Loucy (cell line): Measurements from ENCODE around the gene NDUFA8.

Experiments
- H2AFZ ChIP-seq: fragments of 200-600 bp; sonication (generic); 2 replicates; pipeline ENCODE4 v1.6.0; 2016; ENCODE audit warnings: antibody characterized with exemption, mild to moderate bottlenecking, low read length, moderate library complexity
- H3F3A ChIP-seq: fragments of 200-600 bp; 2 replicates; pipeline ENCODE4 v1.6.0; 2016; ENCODE audit warnings: antibody characterized with exemption, low read depth, mild to moderate bottlenecking
- H3K27me3 ChIP-seq: fragments of 200-600 bp; sonication (generic); 2 replicates; pipeline ENCODE4 v1.6.1; 2014; ENCODE audit warnings: low read length, mild to moderate bottlenecking; ENCODE audit not compliant: insufficient read depth, poor library complexity, severe bottlenecking
- H3K36me3 ChIP-seq: fragments of 200-600 bp; sonication (generic); 2 replicates; pipeline ENCODE4 v1.6.1; 2016; ENCODE audit warnings: low read length; ENCODE audit not compliant: insufficient read depth
- H3K4me1 ChIP-seq: fragments of 200-600 bp; sonication (generic); 2 replicates; pipeline ENCODE4 v1.5.1; 2014; ENCODE audit warnings: low read length, mild to moderate bottlenecking; ENCODE audit not compliant: insufficient read depth, poor library complexity, severe bottlenecking
- H3K4me2 ChIP-seq: fragments of 200-600 bp; sonication (generic); 2 replicates; pipeline ENCODE4 v1.6.0; 2014; ENCODE audit warnings: antibody characterized with exemption, low read length, low read depth, mild to moderate bottlenecking; ENCODE audit not compliant: poor library complexity, severe bottlenecking
- H3K4me3 ChIP-seq: fragments of 200-600 bp; sonication (generic); 2 replicates; pipeline ENCODE4 v1.5.1; 2014; ENCODE audit warnings: low read length, mild to moderate bottlenecking, mixed read lengths; ENCODE audit not compliant: poor library complexity, severe bottlenecking
- H3K79me2 ChIP-seq: fragments of 200-600 bp; sonication (generic); 2 replicates; pipeline ENCODE4 v1.6.1; 2014; ENCODE audit warnings: low read length; ENCODE audit not compliant: insufficient read depth
- H3K9ac ChIP-seq: fragments of 200-600 bp; sonication (generic); 2 replicates; pipeline ENCODE4 v1.6.0; 2014; ENCODE audit warnings: mild to moderate bottlenecking, low read depth, low read length, moderate library complexity; ENCODE audit not compliant: poor library complexity, severe bottlenecking
- H3K9me2 ChIP-seq: fragments of 200-600 bp; sonication (generic); replicated peaks from 2 replicates; pipeline ENCODE4 v1.6.1; 2016; ENCODE audit warnings: low read depth, low read length, mixed read lengths
- H3K9me3 ChIP-seq: fragments of 200-600 bp; sonication (generic); 2 replicates; pipeline ENCODE4 v1.6.1; 2014; ENCODE audit warnings: mild to moderate bottlenecking, antibody characterized with exemption, low read length, low read depth; ENCODE audit not compliant: insufficient read depth
- H4K20me1 ChIP-seq: fragments of 200-600 bp; sonication (generic); 2 replicates; pipeline ENCODE4 v1.6.0; 2014; ENCODE audit warnings: antibody characterized with exemption, low read length, mild to moderate bottlenecking; ENCODE audit not compliant: insufficient read depth, poor library complexity, severe bottlenecking
- CTCF ChIP-seq: fragments of 200-600 bp; sonication (generic); conservative IDR thresholded peaks from 2 replicates; pipeline ENCODE4 v1.5.1; 2014; ENCODE audit warnings: mild to moderate bottlenecking, antibody characterized with exemption, low read length
- EZH2phosphoT487 ChIP-seq: fragments of 200-600 bp; IDR thresholded peaks from 2 replicates; pipeline ENCODE4 v1.6.1; 2018; ENCODE audit warnings: antibody characterized with exemption, mild to moderate bottlenecking, moderate library complexity, borderline replicate concordance

NDUFA8 gene

GRCh38 chr9:122116040-122116439 lies 43.5 kb downstream of the NDUFA8 start:
- no peak overlapping the region for H2AFZ ChIP-seq
- H3K36me3 ChIP-seq: no peaks in the 10 kb centered on the region
- H3F3A ChIP-seq: no peaks in the 10 kb centered on the region
- no peaks in the 10 kb centered on the region for H3K9me3 ChIP-seq
- H3K4me1 ChIP-seq: no peaks in the 10 kb centered on the region
- no peaks in the 10 kb centered on the region for H3K9me2 ChIP-seq
- H3K4me3 ChIP-seq: no peak overlapping the region
- H3K79me2 ChIP-seq: no peaks in the 10 kb centered on the region
- no peaks in the 10 kb centered on the region for H3K27me3 ChIP-seq
- TF ChIP-seq EZH2phosphoT487 (no peak), CTCF (no peak)
- no peaks in the 10 kb centered on the region for H4K20me1 ChIP-seq
- no peak overlapping the region for H3K4me2 ChIP-seq
- no peak overlapping the region for H3K9ac ChIP-seq

- Histone ChIP-seq H3K79me2 (no peaks in the 10 kb centered on the region), H2AFZ (peak overlapping the region; percentile 56; the same call in 1 of the 2 replicates), H3F3A (no peaks in the 10 kb centered on the region), H3K4me3 (no peak overlapping the region), H3K9me2 (no peaks in the 10 kb centered on the region), H3K9me3 (no peaks in the 10 kb centered on the region), H3K27me3 (no peaks in the 10 kb centered on the region), H3K36me3 (no peaks in the 10 kb centered on the region), H3K9ac (no peak overlapping the region), H4K20me1 (no peaks in the 10 kb centered on the region), H3K4me2 (no peak overlapping the region), H3K4me1 (no peaks in the 10 kb centered on the region)
- TF ChIP-seq EZH2phosphoT487: no peak
- no peak for TF ChIP-seq CTCF
These were observed 44.2 kb downstream of the NDUFA8 start for GRCh38 chr9:122115176-122116035.

DNA sequence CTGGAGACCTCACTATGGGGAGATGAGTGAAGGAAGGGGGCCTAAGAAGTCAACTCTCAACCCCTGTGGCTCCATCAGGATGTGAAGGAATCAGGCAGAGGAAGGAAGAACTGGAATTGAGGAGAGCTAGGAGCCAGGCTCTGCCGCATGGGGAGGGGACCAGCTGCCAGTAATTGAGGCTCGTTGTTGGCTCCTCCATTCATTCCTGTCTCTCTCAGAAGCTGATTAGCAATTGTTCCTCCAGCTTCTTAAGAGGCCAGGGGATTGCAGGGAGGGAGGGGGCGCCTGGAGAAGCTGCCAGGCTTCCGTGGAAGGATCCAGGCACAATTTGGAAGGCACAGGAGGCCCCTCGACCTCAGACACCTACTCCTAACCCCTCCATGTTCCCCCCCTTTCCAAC lies 46.0 kb downstream of the NDUFA8 start:
- Histone ChIP-seq H3K4me2 (no peak overlapping the region), H3K9ac (no peak overlapping the region), H3K9me2 (no peaks in the 10 kb centered on the region), H2AFZ (no peak overlapping the region), H3K36me3 (no peaks in the 10 kb centered on the region), H3K4me1 (no peaks in the 10 kb centered on the region), H3K9me3 (no peaks in the 10 kb centered on the region), H3K27me3 (no peaks in the 10 kb centered on the region), H3K4me3 (no peak overlapping the region), H3K79me2 (no peaks in the 10 kb centered on the region), H4K20me1 (no peaks in the 10 kb centered on the region), H3F3A (no peaks in the 10 kb centered on the region)
- no peak for TF ChIP-seq EZH2phosphoT487
- TF ChIP-seq CTCF: no peak
